Suprapubic skin (tissue), 3 donors: Measurements from ENCODE around the gene RBP4.

ENCODE experiments used
- EP300 ChIP-seq: sonication (generic); formaldehyde crosslinking; IDR thresholded peaks from one replicate; pipeline ENCODE4 v1.6.1; 2017; ENCODE audit warnings: antibody characterized with exemption
- POLR2A ChIP-seq, 2 donors: fragments of 450-650 bp; IDR thresholded peaks; one replicate each; pipeline ENCODE4 v1.6.1; 2017; ENCODE audit warnings: antibody characterized with exemption in 2 of 2, mild to moderate bottlenecking in 2 of 2, moderate library complexity in 2 of 2
- TF ChIP-seq, protein P1 (sequence below), 2 donors: fragments of 200-600 bp in 1 of 2; fragments of 450-650 bp in 1 of 2; sonication (generic) in 1 of 2; IDR thresholded peaks; one replicate each; pipeline ENCODE4 v1.5.1; 2016 to 2019; ENCODE audit warnings: antibody characterized with exemption in 2 of 2, mild to moderate bottlenecking in 1 of 2, moderate library complexity in 1 of 2

DNA sequence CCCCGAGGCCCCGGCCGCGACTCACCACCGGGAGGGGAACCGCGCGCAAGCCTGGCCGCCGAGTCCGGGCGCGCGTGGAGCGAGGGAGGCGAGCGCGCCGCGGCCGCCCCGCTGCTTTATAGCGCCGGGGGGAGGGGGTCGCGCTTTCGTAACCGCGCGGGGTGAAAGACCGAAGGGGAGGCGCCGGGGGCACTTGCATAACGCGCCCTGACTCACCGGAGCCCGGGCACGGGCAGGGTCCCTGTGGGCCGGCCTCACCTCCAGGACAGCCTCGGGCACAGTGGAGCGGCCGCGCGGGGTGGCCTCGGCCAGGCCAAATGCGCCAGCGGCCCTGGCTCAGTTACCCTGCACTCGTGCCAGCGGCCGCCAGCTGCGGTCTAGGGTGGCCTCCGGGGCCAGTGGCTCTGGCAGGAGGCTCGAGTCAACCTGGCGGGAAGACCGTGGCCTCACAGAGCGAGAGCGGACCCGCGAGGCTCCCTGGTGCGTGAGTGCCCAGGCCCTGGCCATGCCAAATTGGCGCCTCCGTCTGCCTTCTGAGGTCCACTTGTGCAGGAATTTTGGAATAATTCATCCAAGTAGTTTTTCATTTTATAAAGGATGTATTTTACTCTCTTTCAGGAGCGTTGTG, at the start of gene RBP4:
- TF ChIP-seq, protein P1, sequence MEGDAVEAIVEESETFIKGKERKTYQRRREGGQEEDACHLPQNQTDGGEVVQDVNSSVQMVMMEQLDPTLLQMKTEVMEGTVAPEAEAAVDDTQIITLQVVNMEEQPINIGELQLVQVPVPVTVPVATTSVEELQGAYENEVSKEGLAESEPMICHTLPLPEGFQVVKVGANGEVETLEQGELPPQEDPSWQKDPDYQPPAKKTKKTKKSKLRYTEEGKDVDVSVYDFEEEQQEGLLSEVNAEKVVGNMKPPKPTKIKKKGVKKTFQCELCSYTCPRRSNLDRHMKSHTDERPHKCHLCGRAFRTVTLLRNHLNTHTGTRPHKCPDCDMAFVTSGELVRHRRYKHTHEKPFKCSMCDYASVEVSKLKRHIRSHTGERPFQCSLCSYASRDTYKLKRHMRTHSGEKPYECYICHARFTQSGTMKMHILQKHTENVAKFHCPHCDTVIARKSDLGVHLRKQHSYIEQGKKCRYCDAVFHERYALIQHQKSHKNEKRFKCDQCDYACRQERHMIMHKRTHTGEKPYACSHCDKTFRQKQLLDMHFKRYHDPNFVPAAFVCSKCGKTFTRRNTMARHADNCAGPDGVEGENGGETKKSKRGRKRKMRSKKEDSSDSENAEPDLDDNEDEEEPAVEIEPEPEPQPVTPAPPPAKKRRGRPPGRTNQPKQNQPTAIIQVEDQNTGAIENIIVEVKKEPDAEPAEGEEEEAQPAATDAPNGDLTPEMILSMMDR (IDR thresholded peaks at IDR 0.05) = no peak
- TF ChIP-seq EP300 = no peak
- TF ChIP-seq POLR2A (IDR thresholded peaks at IDR 0.05) = no peak
